22Rv1 (cell line): Measurements from ENCODE around the gene MIAT.

Experiments used
- H3K27ac ChIP-seq: fragments of 450-650 bp; 2 replicates; pipeline ENCODE4 v1.5.1; 2017
- CTCF ChIP-seq: fragments of 450-650 bp; IDR thresholded peaks from 2 replicates; pipeline ENCODE4 v1.5.1; 2017; ENCODE audit warnings: mild to moderate bottlenecking
- ZFX ChIP-seq: fragments of 450-650 bp; IDR thresholded peaks from 2 replicates; pipeline ENCODE4 v1.6.1; 2017; ENCODE audit warnings: antibody characterized with exemption, borderline replicate concordance

The MIAT gene

GRCh38 chr22:26648528-26649388 is 8.6 kb upstream of the MIAT start:
- no peak for TF ChIP-seq ZFX
- no peak for TF ChIP-seq CTCF
- no peak overlapping the region for H3K27ac ChIP-seq

- no peak overlapping the region for H3K27ac ChIP-seq
- no peak for TF ChIP-seq ZFX
Observed at GRCh38 chr22:26650722-26651421, 6.5 kb upstream of the MIAT start.

DNA sequence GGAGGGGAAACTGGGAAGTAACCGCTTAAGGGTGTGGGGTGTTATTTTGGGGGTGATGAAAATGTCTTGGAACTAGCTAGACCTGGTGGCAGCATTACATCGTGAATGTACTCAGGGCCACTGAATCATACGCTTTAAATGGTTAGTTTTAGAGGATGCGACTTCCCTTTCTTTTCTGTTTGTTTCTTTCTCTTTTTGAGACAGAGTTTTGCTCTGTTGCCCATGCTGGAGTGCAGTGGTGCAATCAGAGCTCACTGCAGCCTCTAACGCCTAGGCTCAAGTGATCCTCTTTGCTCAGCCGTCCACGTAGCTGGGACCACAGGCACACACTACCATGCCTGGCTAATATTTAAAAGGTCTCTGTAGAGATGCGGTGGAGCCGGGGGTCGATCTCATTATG is 5.6 kb upstream of the MIAT start:
- no peak overlapping the region for H3K27ac ChIP-seq
- TF ChIP-seq ZFX, result no peak
- no peak for TF ChIP-seq CTCF

DNA sequence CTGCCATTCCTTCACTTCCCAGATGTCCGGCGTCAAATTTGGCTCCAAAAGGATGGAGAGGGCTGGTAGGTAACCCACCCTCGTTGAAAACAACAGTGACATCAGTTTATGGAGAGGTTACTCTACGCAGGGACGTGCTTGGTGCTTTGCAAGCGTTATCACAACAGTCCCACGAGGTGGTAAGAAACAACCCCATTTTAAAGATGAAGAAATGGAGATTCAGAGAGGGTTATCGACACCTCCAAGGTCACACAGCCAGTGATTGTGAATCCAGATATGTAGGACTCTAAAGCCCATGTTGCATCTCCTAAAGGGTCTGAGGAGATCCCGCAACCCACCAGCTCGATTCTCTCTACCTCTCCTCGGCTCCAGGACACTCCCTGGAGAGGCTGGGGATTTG is 773 bp downstream of the MIAT start:
- H3K27ac ChIP-seq, result no peak overlapping the region
- TF ChIP-seq CTCF (no peak), ZFX (no peak)

DNA sequence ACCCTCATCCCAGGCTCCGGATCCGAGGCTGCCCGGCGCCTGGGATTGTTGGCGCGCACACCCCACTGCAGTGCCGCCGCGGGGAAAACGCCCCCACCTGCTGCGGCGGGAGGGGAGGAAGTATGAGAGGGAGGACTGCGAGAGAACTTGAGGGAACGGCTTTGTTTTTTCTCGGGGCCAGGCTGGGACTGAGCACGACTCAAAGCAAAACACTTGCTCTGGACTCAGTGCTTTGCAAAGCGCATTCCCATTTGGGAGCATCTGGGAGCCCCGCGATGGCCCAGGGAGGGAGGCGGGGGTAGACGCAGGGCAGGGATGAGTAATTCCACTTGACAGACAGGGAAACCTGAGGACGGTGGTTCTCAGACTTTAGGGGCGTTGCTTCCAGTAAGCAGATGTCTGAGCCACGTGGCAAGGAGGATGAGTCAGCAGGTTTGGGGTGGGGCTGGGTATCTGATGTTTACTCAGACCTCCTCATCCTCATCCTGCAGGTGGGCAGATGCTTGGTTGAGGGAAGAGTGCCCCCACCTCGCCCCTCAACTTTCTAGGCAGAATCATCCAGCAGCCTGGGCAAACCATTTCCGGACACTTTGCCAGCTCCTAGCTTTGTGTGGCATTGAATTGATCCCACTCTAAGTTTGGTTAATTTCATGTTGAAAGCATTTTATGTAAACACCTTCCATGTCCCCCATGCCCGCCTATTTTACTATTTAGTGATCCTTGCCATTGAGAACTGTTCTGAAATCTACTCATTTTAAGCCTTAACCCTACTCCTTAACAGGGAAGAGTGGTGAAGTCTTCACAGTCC is 1.5 kb downstream of the MIAT start:
- no peak overlapping the region for H3K27ac ChIP-seq
- TF ChIP-seq CTCF (no peak), ZFX (no peak)

GRCh38 chr22:26660356-26660755 is 3.0 kb downstream of the MIAT start:
- H3K27ac ChIP-seq, result no peak overlapping the region
- no peak for TF ChIP-seq CTCF
- TF ChIP-seq ZFX, result no peak

GRCh38 chr22:26660961-26661578 is 3.7 kb downstream of the MIAT start:
- no peak for TF ChIP-seq ZFX
- no peak overlapping the region for H3K27ac ChIP-seq
